ENCODE measurements around the gene MSMP. TPM values are rescaled to one million over a fixed set of nuclear protein-coding genes. Genes with fewer than 3 reads are reported as not detected.
A peak's percentile ranks its signal among the peaks of the same experiment; 100 is the strongest.

The MSMP gene
- total RNA-seq, 1 experiment from 2014 or later = 4.2 TPM

DNA sequence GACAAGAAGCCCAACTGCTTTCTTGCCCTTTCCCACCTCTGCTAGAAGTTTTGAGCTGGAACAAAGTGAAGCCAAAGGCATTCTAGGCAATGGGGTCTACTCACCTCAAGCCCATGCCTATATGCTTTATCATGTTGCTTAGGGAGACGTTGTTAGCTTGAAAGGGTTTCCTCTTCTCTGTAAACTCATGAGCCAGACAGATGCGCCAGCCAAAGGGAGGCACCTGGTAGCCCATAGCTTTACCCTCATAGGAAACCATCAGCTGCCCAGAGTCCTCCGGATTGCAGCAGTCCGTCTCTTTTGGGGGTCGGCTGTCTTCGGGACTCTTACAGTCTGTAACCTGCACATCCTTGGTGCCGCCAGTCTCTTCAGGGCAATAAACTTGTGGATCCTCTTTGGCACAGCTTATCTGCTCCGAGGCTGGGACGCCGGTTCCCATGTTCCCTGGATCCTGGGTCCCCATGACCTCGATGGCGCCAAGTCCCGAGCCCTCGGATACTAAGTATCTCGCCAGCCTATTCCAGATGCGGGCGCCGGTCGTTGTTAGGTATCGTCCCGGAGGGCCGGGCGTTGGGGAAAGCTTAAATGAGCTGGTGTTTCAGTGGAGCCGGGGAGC lies 5.7 kb downstream of the MSMP start:
- H3K4me2 ChIP-seq (ENCODE audit: low read depth, low read length, poor library complexity, severe bottlenecking) = peak overlapping the region; percentile 92

DNA sequence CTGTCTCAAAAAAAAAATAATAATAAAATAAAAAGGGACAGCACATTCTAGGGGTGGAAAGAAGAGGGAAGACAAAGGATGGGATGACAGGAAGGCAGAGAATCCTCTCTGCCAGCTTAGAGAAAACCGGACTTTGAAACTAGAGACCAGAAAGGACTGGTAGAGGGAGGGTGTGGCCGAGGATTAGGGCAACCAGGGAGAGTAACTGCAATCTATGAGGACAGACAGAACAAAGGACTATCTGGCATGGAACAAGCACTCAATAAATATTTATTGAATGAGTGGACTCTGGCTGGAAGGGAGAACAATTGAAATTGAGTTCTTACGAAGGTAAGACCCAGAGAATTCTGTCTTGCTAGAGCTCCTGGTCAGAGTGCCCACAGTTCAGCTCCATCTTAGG lies 7.5 kb downstream of the MSMP start:
- peaks cover 37% of the 10 kb centered on the region for H3K4me1 ChIP-seq (ENCODE audit: low read length)
- H3K4me3 ChIP-seq (ENCODE audit: low read length) = peak overlapping the region; percentile 87
- no peak overlapping the region for H3K27ac ChIP-seq (ENCODE audit: low read length)
- peaks cover 28% of the 10 kb centered on the region; the same call in 1 of the 2 replicates for H3K36me3 ChIP-seq (ENCODE audit: insufficient read depth, low read length)
- H2AFZ ChIP-seq (ENCODE audit: low read length) = no peak overlapping the region
- H3K9ac ChIP-seq (ENCODE audit: low read length) = peak overlapping the region; percentile 88
- H3K4me2 ChIP-seq (ENCODE audit: low read depth, low read length, poor library complexity, severe bottlenecking) = peak overlapping the region; percentile 92
- H3K27me3 ChIP-seq (ENCODE audit: low read length) = no peaks in the 10 kb centered on the region
- H4K20me1 ChIP-seq (ENCODE audit: insufficient read depth, low read depth, low read length) = peaks cover 31% of the 10 kb centered on the region
- no peak for DNase-seq
- peaks cover 73% of the 10 kb centered on the region for H3K79me2 ChIP-seq (ENCODE audit: low read length)
- H3K9me2 ChIP-seq (replicated peaks; ENCODE audit: insufficient read depth, low read length) = no peaks in the 10 kb centered on the region
- no peaks in the 10 kb centered on the region for H3K9me3 ChIP-seq (ENCODE audit: low read length)

More for the DNA sequence above, 5.7 kb downstream of the MSMP start:
- no peaks in the 10 kb centered on the region for H3K9me2 ChIP-seq (replicated peaks; ENCODE audit: insufficient read depth, low read length)
- H3K4me1 ChIP-seq (ENCODE audit: low read length) = peaks cover 37% of the 10 kb centered on the region
- H3K36me3 ChIP-seq (ENCODE audit: insufficient read depth, low read length) = peaks cover 21% of the 10 kb centered on the region; the same call in 1 of the 2 replicates
- H2AFZ ChIP-seq (ENCODE audit: low read length) = no peak overlapping the region
- peak overlapping the region; percentile 87 for H3K4me3 ChIP-seq (ENCODE audit: low read length)
- peak; percentile 65 for DNase-seq
- H3K9ac ChIP-seq (ENCODE audit: low read length) = peak overlapping the region; percentile 88
- no peaks in the 10 kb centered on the region for H3K27me3 ChIP-seq (ENCODE audit: low read length)
- H3K79me2 ChIP-seq (ENCODE audit: low read length) = peaks cover 68% of the 10 kb centered on the region
- H3K9me3 ChIP-seq (ENCODE audit: low read length) = no peaks in the 10 kb centered on the region
- H4K20me1 ChIP-seq (ENCODE audit: insufficient read depth, low read depth, low read length) = peaks cover 31% of the 10 kb centered on the region
- peak overlapping the region; percentile 43; the same call in 1 of the 2 replicates for H3K27ac ChIP-seq (ENCODE audit: low read length)

DNA sequence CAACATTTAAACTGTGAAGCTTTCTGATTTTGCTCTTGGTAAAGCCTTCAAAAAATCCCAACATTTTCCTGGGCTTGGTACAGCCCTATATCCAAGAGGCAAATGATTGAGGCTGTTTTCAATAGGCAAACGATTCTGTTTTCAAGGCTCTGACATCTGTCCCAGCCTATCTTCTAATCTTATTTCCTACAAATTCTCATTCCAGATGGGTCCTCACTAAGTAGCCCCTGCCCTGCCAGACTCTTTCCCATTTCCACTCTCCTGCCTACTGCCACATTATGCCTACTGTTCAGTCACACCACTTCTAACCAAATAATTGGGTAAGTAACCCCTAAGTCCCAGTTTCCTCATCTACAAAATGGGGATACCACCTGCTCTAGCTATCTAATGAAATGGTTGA lies 8.5 kb downstream of the MSMP start:
- Histone ChIP-seq H4K20me1 (ENCODE audit: insufficient read depth, low read depth, low read length) (peaks cover 31% of the 10 kb centered on the region), H2AFZ (ENCODE audit: low read length) (no peak overlapping the region), H3K27me3 (ENCODE audit: low read length) (no peaks in the 10 kb centered on the region), H3K9ac (ENCODE audit: low read length) (peak overlapping the region; percentile 38; the same call in 1 of the 2 replicates), H3K27ac (ENCODE audit: low read length) (no peak overlapping the region), H3K4me1 (ENCODE audit: low read length) (peaks cover 37% of the 10 kb centered on the region), H3K9me2 (replicated peaks; ENCODE audit: insufficient read depth, low read length) (no peaks in the 10 kb centered on the region), H3K9me3 (ENCODE audit: low read length) (no peaks in the 10 kb centered on the region), H3K79me2 (ENCODE audit: low read length) (peaks cover 70% of the 10 kb centered on the region), H3K4me2 (ENCODE audit: low read depth, low read length, poor library complexity, severe bottlenecking) (peak overlapping the region; percentile 92), H3K4me3 (ENCODE audit: low read length) (peak overlapping the region; percentile 87; the same call in 1 of the 2 replicates), H3K36me3 (ENCODE audit: insufficient read depth, low read length) (peaks cover 28% of the 10 kb centered on the region; the same call in 1 of the 2 replicates)
- no peak for DNase-seq

DNA sequence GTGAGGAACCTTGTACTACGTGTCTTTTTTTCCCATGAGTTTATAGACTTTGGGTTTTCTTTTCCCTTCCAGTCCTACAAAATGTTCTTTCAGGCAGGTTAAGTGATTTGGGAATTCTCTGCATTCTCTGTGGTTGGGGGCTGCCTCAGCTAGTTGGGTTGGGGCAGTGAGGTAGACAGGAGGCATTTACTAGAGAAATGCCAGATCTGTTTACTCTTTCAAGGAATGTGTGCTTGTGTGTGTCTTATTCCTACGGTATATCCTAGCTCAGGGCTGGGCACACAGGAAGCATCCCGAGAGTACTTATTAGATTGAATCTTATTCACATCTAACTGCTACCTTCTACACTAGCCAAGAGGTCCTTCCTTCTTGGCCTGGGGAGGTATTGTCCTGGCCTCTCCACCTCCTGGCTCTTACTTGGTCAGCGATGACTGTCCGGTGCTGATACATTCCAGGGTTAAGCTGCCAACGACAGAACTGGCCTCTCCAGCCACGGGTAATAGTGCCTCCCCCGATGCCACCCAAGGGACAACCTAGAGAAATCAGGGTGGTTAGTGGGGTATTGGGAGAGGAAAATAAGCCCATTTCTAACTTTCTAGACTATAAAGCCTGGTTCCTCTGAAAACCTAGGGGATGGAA lies 10.1 kb downstream of the MSMP start:
- no peak for DNase-seq
- no peak overlapping the region for H3K9ac ChIP-seq (ENCODE audit: low read length)
- no peak overlapping the region for H3K4me2 ChIP-seq (ENCODE audit: low read depth, low read length, poor library complexity, severe bottlenecking)
- no peaks in the 10 kb centered on the region for H3K9me3 ChIP-seq (ENCODE audit: low read length)
- peaks cover 35% of the 10 kb centered on the region for H3K36me3 ChIP-seq (ENCODE audit: insufficient read depth, low read length)
- peaks cover 31% of the 10 kb centered on the region for H4K20me1 ChIP-seq (ENCODE audit: insufficient read depth, low read depth, low read length)
- H3K27me3 ChIP-seq (ENCODE audit: low read length) = no peaks in the 10 kb centered on the region
- peaks cover 59% of the 10 kb centered on the region for H3K79me2 ChIP-seq (ENCODE audit: low read length)
- H3K9me2 ChIP-seq (replicated peaks; ENCODE audit: insufficient read depth, low read length) = no peaks in the 10 kb centered on the region
- peaks cover 27% of the 10 kb centered on the region for H3K4me1 ChIP-seq (ENCODE audit: low read length)
- no peak overlapping the region for H2AFZ ChIP-seq (ENCODE audit: low read length)
- no peak overlapping the region for H3K4me3 ChIP-seq (ENCODE audit: low read length)
- H3K27ac ChIP-seq (ENCODE audit: low read length) = no peak overlapping the region

DNA sequence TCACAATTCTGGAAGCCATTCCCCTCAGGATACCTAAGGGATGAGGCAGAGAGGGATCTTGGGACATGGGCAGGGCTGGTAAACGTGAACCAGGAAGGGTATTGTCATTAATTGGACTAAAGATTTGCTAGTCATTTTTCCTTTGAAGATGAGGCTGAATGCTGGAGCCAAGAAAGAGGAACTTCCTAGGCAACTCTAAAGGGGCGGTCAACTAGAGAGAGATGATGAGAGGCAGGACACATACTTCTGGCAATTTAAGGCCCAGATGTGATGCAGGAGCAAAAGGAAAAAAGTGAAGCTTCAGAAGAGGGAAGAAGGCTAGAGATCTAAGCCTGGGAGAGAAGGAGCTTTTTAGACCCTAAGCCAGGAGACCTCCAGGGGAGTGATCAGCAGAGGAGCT lies 10.6 kb downstream of the MSMP start:
- Histone ChIP-seq H3K4me1 (ENCODE audit: low read length) (peaks cover 27% of the 10 kb centered on the region), H3K79me2 (ENCODE audit: low read length) (peaks cover 55% of the 10 kb centered on the region), H3K27ac (ENCODE audit: low read length) (no peak overlapping the region), H3K9me3 (ENCODE audit: low read length) (no peaks in the 10 kb centered on the region), H3K9ac (ENCODE audit: low read length) (no peak overlapping the region), H3K9me2 (replicated peaks; ENCODE audit: insufficient read depth, low read length) (no peaks in the 10 kb centered on the region), H3K4me2 (ENCODE audit: low read depth, low read length, poor library complexity, severe bottlenecking) (no peak overlapping the region), H3K36me3 (ENCODE audit: insufficient read depth, low read length) (peaks cover 35% of the 10 kb centered on the region), H4K20me1 (ENCODE audit: insufficient read depth, low read depth, low read length) (peaks cover 29% of the 10 kb centered on the region), H3K27me3 (ENCODE audit: low read length) (no peaks in the 10 kb centered on the region), H2AFZ (ENCODE audit: low read length) (no peak overlapping the region), H3K4me3 (ENCODE audit: low read length) (no peak overlapping the region)
- no peak for DNase-seq

DNA sequence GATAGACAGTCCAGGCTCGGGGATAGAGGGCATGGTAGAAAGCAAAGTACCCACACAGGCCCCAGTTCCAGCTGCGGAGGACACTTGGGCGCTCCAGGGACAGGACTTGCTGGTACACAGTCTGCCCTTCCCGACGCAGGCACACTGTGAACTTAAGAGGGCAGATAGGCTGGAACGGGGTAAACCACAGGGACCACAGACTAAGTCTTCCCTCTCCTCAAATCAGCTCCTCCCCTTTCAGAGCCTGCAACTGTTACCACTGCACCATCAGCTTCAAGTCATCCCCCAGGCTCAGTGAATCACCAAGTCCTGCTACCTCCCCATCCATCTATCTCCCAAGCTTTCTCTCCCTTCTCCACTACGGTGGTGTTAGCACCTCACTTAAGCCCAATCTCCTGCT lies 12.3 kb downstream of the MSMP start:
- peaks cover 35% of the 10 kb centered on the region for H3K36me3 ChIP-seq (ENCODE audit: insufficient read depth, low read length)
- H3K9me3 ChIP-seq (ENCODE audit: low read length) = no peaks in the 10 kb centered on the region
- no peak overlapping the region for H3K9ac ChIP-seq (ENCODE audit: low read length)
- H3K4me1 ChIP-seq (ENCODE audit: low read length) = peaks cover 15% of the 10 kb centered on the region
- no peaks in the 10 kb centered on the region for H3K27me3 ChIP-seq (ENCODE audit: low read length)
- no peak overlapping the region for H3K4me3 ChIP-seq (ENCODE audit: low read length)
- H3K9me2 ChIP-seq (replicated peaks; ENCODE audit: insufficient read depth, low read length) = no peaks in the 10 kb centered on the region
- peaks cover 12% of the 10 kb centered on the region for H4K20me1 ChIP-seq (ENCODE audit: insufficient read depth, low read depth, low read length)
- DNase-seq = no peak
- H3K27ac ChIP-seq (ENCODE audit: low read length) = no peak overlapping the region
- H2AFZ ChIP-seq (ENCODE audit: low read length) = no peak overlapping the region
- no peak overlapping the region for H3K4me2 ChIP-seq (ENCODE audit: low read depth, low read length, poor library complexity, severe bottlenecking)
- peaks cover 38% of the 10 kb centered on the region for H3K79me2 ChIP-seq (ENCODE audit: low read length)

DNA sequence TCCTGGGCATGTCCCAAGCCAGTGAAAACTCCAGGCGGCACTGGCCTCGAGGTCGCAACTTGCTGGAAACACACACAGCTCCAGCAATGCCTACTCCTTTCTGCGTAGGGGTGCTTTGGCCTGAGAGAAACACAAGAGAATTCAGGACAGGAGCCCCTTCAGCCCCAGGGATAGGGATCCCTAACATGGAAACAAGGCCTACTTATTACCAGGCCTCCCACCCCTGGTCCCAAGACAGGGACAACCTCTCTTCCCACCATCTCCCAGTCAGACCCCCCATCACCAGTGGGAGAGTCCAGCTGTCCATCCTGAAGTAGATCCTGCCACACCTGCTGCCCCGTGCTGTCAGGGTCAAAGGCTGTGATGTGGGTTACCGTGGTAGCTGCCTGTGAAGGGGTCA lies 13.8 kb downstream of the MSMP start:
- H3K4me2 ChIP-seq (ENCODE audit: low read depth, low read length, poor library complexity, severe bottlenecking) = no peak overlapping the region
- no peaks in the 10 kb centered on the region for H3K9me3 ChIP-seq (ENCODE audit: low read length)
- H3K27ac ChIP-seq (ENCODE audit: low read length) = no peak overlapping the region
- H4K20me1 ChIP-seq (ENCODE audit: insufficient read depth, low read depth, low read length) = no peaks in the 10 kb centered on the region; the same call in 1 of the 2 replicates
- no peak for DNase-seq
- H3K9ac ChIP-seq (ENCODE audit: low read length) = no peak overlapping the region
- no peak overlapping the region for H2AFZ ChIP-seq (ENCODE audit: low read length)
- no peaks in the 10 kb centered on the region for H3K9me2 ChIP-seq (replicated peaks; ENCODE audit: insufficient read depth, low read length)
- no peaks in the 10 kb centered on the region for H3K27me3 ChIP-seq (ENCODE audit: low read length)
- H3K4me1 ChIP-seq (ENCODE audit: low read length) = no peaks in the 10 kb centered on the region; the same call in 1 of the 2 replicates
- H3K36me3 ChIP-seq (ENCODE audit: insufficient read depth, low read length) = peaks cover 37% of the 10 kb centered on the region
- H3K79me2 ChIP-seq (ENCODE audit: low read length) = peaks cover 26% of the 10 kb centered on the region
- no peak overlapping the region for H3K4me3 ChIP-seq (ENCODE audit: low read length)

DNA sequence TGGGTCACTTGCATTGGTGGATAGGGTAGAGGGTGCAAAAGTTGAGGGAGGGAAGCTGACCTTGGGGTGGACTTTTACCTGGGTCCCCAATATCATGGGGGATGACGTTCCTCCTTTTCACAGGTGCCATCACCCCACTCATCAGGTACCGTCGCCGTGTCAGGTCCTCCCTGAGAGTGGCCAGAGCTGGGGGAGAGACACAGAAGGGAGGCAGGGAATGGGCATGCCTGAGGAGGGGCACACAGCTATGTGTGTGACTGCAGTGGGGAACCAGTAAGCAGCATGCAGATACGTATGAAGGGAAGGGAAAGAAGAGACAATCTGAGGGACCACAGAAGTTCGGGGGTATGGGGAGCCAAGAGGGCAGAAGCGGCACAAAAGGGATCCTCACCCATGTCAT lies 15.2 kb downstream of the MSMP start:
- Histone ChIP-seq H4K20me1 (ENCODE audit: insufficient read depth, low read depth, low read length) (no peaks in the 10 kb centered on the region; the same call in 1 of the 2 replicates), H3K9me2 (replicated peaks; ENCODE audit: insufficient read depth, low read length) (no peaks in the 10 kb centered on the region), H3K27ac (ENCODE audit: low read length) (no peak overlapping the region), H3K27me3 (ENCODE audit: low read length) (no peaks in the 10 kb centered on the region), H3K9me3 (ENCODE audit: low read length) (no peaks in the 10 kb centered on the region), H3K4me3 (ENCODE audit: low read length) (no peak overlapping the region), H3K9ac (ENCODE audit: low read length) (no peak overlapping the region), H2AFZ (ENCODE audit: low read length) (no peak overlapping the region), H3K79me2 (ENCODE audit: low read length) (peaks cover 14% of the 10 kb centered on the region), H3K4me2 (ENCODE audit: low read depth, low read length, poor library complexity, severe bottlenecking) (no peak overlapping the region), H3K36me3 (ENCODE audit: insufficient read depth, low read length) (peaks cover 31% of the 10 kb centered on the region), H3K4me1 (ENCODE audit: low read length) (peaks cover 6% of the 10 kb centered on the region)
- no peak for DNase-seq
